ENCODE measurements around the gene CASTOR1.

CASTOR1 gene

GRCh38 chr22:30262917-30263741 lies 26.2 kb downstream of the CASTOR1 start:
- peak; percentile 78 for DNase-seq

DNA sequence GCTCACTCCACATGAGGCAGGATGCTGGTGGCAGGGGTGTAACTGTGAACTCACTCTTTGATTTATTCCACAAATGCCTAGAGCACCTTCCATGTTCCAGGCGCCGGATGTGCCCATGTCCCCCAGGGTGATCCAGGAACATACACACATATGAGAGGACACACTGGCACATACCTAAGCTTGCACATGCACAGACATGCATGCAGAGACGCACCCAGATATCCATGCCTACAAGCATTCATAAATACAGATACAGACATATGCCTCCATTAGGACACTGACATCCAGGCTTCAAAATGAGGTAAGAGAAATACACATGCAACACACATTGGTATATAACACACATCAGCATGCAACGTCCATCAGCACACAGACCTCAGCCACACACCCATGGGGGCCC lies 27.2 kb downstream of the CASTOR1 start:
- no peak for DNase-seq

DNA sequence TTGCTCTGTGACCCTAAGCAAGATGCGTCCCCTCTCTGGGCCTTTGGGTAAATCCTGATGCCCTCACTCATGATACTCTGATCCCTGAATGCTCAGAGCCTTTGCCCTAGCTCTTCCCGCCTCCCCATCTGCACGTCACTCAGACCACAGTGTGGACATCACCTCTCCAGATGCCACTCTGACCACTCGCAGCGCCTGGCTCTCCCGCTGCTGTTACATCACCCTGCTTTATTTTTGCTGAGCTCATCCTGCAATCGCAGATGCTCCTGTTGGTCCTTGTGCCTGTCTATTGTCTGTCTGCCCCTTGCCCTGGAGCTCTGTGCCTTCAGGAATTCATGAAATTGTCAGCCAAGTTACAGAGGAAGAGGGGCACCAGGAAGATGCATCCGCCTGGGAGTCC lies 28.2 kb downstream of the CASTOR1 start:
- DNase-seq, result no peak

GRCh38 chr22:30260682-30261081 lies 28.6 kb downstream of the CASTOR1 start:
- no peak for DNase-seq

- no peak for DNase-seq
These were observed 29.0 kb downstream of the CASTOR1 start for GRCh38 chr22:30260276-30260675.

DNA sequence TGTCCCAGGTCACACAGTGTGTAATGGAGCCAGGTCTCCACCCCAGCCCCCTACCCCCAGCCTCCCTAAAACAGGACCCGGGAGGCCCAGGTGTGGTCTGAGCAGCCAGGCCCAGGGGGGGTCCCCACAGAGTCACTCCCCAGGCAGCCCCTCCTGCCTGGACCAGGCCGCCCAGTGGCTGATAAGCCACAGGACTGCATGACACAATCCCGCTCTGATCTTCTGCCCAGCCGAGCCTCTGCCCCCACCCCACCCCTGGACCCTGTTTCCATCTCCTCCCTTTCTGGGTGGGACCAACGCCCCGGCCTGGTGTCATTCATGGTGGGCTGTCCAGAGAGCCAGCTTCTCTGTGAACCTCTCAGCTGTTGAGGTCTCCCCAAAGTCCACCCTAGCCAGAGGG lies 35.0 kb downstream of the CASTOR1 start:
- no peak for DNase-seq

- DNase-seq, result no peak
These were observed 36.0 kb downstream of the CASTOR1 start for GRCh38 chr22:30253205-30253852.

GRCh38 chr22:30252411-30253204 lies 36.7 kb downstream of the CASTOR1 start:
- no peak for DNase-seq

GRCh38 chr22:30251711-30252110 lies 37.6 kb downstream of the CASTOR1 start:
- no peak for DNase-seq

GRCh38 chr22:30250661-30251267 lies 38.5 kb downstream of the CASTOR1 start:
- DNase-seq, result no peak

DNA sequence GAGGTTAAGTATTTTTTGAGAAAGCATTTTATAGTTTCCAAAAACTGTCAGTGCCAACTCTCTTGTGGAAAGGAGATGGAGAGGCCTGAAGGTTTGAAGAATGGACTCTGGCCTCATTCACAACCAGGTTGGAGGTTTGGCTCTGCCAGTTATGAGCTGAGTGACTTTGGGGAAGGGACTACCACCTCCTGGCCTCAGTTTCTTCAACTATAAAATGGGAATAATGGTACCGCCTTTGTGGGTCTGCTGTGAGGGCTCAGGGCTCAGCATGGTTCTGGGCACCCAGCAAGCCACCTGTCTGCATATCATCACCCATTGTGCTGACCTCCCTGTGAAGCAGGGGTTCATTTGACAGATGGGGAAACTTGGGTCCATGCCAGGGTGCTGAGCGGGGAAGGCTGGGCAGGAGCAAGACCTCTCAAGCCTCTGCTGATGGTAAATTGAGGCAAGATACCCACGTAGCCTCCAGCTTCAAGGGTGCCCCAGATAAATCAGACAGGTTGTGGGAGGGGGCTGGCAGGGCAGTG lies 39.2 kb downstream of the CASTOR1 start:
- no peak for DNase-seq

DNA sequence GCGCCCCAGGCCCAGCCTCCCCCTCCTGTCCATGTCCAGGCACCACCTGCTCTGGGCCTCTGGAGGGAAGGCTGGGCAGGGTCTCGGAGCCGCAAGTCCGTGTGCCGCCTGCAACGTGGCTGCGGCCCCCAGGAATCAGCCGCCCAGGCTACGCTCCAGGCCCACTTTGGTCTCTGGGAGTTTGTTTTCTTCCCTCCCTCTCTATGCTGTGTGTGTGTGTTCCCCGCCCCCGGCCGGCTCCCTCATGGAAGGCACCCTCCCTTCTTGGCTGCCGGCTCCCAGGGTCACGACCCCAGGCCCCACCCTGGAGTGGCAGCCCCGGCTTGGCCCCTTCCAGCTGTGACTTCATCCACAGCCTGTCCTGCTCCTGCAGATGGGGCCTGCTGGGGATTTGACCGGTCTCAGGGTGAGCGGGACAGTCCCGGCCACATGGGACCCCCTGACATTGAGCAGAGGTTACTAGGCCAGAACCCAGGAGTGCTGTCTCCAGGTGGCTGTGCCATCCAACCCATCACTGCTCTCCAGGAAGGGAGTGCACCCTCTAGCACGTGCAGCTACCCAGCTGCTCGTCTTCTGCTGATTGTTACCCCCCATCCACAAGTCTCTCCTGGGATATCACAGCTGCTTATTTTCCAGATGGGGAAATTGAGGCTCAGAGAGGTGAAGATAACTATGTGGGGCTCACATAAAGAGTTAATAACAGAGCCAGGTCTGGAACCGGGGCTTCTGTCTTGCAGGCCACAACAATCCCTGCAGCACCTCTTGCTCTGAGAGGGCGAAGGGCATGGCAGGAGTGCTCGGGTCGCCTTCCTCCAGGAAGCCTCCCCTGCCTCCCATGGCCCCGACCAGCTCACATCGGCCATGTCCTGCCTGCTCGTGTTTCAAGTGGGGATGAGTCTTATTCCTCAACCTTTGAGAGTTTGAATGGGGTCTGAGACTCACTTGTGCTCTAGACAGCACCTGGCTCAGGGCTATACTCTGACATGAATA lies 40.0 kb downstream of the CASTOR1 start:
- DNase-seq, result no peak

DNA sequence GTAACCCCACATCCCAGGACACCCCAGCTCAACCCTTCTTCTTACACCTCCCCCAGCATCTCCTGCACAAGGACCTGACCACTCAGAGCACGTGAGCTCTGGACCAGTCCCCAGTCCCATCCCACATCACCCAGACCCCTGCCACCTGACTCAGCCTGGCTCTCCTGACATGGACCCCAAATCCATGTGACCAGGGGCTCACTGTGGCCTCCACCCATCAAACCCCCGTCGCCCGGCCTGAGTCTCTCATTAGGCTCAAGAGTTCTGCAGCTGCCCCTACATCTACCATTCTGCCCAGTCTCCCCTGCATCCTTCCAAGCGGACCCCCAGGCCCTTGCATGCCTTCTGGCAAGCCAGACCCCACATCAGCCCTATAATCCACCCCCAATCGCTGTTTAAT lies 40.8 kb downstream of the CASTOR1 start:
- DNase-seq, result no peak

- DNase-seq, result no peak
These were observed 41.3 kb downstream of the CASTOR1 start for GRCh38 chr22:30247974-30248373.

DNA sequence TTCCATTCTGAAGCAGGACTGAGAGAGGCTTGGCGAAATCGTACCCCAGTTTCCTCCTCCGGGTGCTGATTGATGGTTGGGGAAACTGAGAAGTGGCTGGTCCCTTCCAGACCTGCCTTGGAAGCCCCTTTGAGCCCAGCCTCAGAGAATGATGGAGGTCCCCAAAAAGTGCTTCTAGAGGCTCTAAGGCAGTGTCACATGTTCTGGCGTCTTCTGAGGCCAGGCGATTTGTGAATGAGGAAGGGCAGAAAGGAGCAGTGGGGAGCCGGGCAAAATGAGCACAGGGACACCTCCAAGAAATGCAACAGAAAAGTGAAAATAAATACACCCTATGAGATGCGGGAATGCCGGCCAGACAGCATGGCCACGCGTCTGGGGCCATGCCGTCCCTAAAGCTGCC lies 41.7 kb downstream of the CASTOR1 start:
- DNase-seq, result no peak

GRCh38 chr22:30246814-30247376 lies 42.4 kb downstream of the CASTOR1 start:
- DNase-seq, result no peak

GRCh38 chr22:30245985-30246813 lies 43.1 kb downstream of the CASTOR1 start, which contains the start of gene LIF:
Gene LIF (minus strand): TSS chr22:30246759. CDS start chr22:30246695, 64 bp downstream.
- peak; percentile 61 for DNase-seq

DNA sequence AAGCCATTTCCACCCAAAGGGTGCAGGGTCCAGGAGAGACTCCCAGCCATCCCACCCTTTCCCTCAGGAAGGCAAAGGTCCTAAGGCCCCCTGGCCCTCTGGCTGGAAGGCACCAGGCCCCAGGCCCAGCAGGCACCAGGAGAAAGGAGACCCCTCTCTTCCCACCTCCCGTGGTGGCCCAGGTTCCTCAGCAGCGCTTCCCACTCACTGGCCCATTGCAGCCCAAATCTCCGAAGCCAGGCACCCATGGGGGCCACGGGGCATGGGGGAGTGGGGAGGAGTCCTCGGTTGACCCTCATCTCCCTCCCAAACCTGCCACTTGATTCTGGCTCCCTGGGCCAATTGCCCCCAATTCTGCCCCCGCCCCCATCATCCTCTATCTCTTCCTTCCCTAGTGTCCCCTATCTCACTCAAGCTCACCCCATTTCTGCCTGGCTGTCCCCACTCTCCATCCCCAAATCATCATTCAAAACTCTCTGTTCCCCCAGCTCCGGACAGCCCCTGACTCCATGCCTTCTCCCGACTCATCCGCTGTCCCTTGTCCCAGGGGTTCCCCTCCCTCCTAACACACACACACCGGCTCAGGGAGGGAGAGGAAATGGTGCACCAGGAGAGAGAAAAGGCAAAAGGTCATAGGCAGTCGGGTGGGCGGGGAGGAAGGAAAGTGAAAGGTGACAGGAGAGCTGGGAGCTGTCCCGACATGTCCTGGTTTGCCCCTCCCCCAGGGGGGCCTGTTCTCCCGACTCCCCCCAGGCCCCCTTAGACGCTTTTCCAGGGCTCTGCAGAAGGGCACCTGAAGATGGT lies 43.9 kb downstream of the CASTOR1 start:
- DNase-seq, result no peak

GRCh38 chr22:30244641-30245040 lies 44.7 kb downstream of the CASTOR1 start:
- no peak for DNase-seq
